Measurements from ENCODE around the gene USP10. TPM values are rescaled to one million over a fixed set of nuclear protein-coding genes. Genes with fewer than 3 reads are reported as not detected.

Gene USP10
- total RNA-seq, 1 donor from 2014 or later, result 124 TPM

DNA sequence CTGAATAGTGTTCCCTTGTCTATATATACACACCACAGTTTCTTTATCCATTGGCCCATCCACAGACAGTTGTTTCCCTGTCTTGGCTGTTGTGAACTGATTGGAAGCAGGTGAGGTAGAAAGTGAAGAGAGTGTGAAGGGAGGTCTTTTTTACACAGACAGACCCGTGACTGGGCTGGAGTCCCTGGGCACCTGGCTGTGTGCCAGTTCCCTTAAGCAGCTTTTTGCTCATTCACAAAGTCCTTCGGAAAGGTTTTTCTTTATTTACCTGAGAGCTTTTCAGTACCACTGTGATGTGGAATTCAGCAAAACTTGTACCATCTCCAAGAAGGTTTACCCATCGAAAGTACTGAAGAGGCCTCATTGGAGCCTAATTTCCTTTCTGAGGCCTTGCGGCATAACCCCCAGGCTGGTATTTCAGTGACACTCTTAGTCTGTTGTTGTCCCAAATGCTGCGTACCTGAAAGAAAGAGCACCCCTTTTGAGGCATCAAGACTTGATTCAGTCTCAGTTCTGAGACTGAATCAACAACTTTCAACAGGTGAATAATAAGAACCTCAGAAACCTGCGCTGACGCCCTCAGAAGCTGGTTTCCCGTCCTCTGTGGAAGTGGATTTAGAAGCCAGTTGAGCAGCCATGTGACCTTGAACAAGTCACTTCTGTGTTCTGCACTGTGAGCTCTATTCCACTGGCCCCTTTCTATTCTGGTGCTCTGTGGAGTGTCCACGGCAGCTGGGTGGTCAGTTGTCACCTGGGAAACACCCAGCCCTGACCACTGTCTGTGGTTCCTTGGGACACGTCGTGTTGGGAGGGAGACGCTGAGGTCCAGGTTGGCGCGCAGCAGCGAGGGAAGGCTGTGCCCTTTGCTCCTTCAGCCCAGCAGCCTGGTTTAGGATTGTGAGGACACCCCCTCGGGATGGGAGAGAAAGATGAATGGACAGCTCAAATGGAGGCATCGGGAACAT lies 66.1 kb downstream of the USP10 start:
- intact Hi-C loops (cut with micrococcal nuclease), result no loop called here

DNA sequence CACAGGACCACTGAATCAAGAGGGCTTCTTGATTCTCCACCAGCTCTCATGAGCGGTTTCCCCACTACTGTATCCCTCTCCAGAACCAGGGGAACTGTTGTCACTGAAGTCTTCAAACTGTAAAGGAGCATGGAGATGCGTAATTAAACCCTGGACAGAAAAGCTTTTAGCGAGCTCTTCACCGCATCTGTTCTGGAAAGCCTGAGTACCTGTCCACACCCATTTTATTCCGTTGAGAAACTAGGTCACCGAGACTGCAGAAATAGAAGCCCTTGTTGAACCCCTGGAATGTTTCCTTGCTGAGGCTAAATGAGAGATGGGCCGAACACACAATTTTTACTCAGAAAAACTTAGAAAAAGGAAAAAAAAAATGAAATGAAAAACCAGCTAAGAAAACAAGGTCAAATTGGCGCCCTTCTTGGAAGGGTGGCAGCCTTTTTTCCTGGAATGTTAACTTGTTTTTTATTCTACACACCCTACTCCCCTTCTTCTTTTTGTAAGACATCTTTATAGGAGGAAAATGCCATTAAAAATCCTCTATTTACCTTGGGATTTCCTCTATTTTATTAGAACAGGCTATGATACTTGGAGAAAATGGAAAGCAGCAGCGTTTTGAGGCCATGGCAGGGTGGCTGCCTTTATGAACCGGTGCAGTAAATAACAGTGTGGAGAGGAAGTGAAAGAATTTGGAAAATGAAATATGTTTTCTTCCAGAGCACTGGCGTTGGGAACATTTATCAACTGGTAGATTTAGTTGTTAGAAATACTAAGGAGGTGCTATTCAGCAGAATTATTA lies 67.4 kb downstream of the USP10 start:
- intact Hi-C loops (cut with micrococcal nuclease), result no loop called here

DNA sequence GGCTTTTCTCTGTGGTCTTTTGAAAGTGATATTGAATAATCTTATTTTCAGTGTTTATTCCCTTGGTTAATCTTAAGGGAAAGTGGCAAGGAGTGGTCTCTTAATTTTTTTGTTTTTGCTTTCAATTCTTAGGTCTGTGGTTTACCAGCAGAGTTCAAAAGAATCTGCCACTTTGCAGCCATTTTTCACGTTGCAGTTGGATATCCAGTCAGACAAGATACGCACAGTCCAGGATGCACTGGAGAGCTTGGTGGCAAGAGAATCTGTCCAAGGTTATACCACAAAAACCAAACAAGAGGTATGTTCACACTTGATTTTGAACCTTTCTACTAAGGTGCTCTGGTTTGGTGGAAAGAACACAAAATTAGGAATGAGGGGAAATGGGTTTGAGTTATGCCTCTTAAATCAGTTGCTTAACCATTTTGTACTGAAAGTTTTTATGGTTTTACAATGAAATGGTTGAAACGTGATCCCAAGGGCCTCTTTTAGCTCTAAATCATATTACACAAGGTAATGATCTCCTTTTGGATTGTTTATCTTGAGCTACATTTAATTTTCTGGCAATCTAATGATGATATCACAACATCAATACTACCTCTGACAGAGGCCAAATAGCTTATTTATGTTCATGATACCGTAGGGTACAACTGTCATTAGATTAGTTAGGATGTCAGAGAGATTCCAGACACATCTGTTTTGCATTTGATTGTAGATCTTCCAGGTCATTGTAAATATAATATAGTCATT lies 68.4 kb downstream of the USP10 start:
- intact Hi-C loops (cut with micrococcal nuclease), result no loop called here

DNA sequence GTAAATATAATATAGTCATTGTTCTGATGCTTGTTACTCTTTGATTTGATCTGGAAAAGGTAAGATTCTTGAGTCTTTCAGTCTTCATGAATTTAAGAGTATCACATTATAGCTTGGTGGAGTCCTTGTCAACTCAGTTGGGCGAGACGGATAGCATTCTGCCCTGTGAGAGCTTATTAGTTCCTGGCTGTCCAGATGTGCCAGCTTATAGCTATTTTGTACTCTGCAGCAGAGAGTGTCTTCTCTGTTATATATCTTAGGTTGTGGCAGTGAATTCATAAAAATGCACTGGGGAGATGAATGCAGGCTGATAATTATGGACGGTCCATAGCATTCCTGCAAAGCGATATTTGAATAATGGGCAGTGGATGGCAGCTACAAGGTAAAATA lies 69.0 kb downstream of the USP10 start:
- intact Hi-C loops (cut with micrococcal nuclease), result no loop called here

- intact Hi-C loops (cut with micrococcal nuclease), result no loop called here
Observed at GRCh38 chr16:84769416-84769815, 69.6 kb downstream of the USP10 start.

- intact Hi-C loops (cut with micrococcal nuclease), result no loop called here
Observed at GRCh38 chr16:84773312-84773711, 73.5 kb downstream of the USP10 start.

- intact Hi-C loops (cut with micrococcal nuclease), result no loop called here
Observed at GRCh38 chr16:84774810-84775209, 75.0 kb downstream of the USP10 start.

- intact Hi-C loops (cut with micrococcal nuclease), result no loop called here
Observed at GRCh38 chr16:84775262-84775810, 75.5 kb downstream of the USP10 start.

GRCh38 chr16:84777435-84777834 lies 77.6 kb downstream of the USP10 start:
- intact Hi-C loops (cut with micrococcal nuclease), result no loop called here

DNA sequence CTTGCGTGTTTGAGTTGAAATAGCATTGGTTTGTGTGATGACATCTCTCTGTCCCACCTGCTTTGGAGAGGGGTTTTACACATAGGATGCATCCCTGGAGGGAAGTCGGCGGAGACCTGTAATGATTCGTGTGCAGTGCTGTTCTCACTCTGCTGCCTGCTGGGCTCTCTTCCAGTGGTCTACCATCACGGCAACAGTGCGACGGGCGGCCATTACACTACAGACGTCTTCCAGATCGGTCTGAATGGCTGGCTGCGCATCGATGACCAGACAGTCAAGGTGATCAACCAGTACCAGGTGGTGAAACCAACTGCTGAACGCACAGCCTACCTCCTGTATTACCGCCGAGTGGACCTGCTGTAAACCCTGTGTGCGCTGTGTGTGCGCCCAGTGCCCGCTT lies 78.9 kb downstream of the USP10 start:
- intact Hi-C loops (cut with micrococcal nuclease), result no loop called here

DNA sequence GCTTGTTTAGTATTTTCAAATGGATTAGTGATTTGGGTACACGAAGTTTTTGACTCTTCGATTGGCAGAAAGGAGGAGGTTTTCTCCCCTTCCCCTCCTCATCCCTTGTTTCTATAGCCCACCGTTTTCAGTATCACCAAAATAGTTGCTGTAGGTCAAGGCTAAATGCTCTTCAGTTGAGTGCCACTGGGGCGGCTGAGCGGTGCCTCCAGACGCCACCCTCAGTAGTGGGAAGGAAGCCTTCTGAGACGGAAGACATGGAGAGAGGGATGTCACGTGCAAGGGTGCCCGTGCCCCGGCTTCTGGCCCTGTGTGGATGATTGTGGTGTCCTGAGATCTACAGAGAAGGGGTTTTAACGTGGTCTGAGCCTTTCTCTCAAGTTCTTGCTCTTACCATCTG lies 80.3 kb downstream of the USP10 start:
- intact Hi-C loops (cut with micrococcal nuclease), result no loop called here

GRCh38 chr16:84780544-84781376 lies 81.0 kb downstream of the USP10 start:
- intact Hi-C loops (cut with micrococcal nuclease), result no loop called here

DNA sequence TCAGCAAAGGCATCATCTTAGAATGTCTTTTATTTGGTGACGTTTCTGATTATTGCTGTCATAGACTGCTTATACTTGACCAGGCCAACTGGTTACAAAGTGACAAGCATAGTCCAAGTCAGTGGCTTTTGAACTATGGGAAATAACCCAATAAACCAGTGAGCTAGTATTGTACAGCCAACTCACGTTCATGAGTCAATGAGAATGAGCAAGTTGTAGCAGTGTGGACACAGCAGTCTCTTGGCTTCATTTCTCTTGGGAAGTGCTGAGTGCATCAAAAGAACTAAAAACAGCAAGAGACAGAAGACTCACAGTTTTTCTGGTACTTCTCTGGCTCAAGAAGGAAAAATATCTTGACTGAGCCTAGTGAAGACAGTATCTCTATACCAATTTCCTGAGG lies 83.0 kb downstream of the USP10 start:
- intact Hi-C loops (cut with micrococcal nuclease), result no loop called here

- intact Hi-C loops (cut with micrococcal nuclease), result no loop called here
Observed at GRCh38 chr16:84785843-84786581, 86.2 kb downstream of the USP10 start.

DNA sequence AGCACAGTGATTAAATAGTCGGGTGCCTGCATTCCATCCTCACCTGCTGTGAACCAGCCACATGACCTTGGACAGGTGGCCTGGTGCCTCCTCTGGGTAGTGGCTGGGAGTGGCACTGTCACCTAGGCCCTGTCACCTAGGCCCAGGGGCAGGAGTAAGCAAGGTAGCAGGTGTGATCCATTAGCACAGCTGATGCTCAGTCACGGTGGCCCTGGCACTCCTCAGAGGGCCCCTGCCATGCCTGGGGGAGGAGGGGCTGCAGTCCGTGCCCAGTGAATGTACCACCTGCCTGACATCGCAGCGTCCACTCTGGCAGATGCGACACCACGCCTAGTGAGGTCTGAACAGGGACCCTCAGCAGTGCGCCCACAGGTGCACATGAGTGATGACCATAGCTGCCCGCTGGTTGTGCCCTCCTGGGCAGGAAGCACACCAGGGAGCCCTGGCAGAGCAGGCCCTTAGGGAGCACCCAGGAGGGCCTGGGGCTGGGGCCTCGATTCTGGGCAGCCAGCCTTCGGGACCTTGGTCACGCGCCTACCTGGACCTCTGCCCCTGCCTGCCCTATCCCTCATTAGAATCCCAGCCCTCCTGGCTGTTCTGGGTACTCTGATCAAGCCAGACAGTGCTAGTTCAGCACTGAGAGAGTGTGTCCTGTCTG lies 86.9 kb downstream of the USP10 start:
- intact Hi-C loops (cut with micrococcal nuclease), result no loop called here

- intact Hi-C loops (cut with micrococcal nuclease), result no loop called here
Observed at GRCh38 chr16:84787263-84787622, 87.4 kb downstream of the USP10 start.

- intact Hi-C loops (cut with micrococcal nuclease), result no loop called here
Observed at GRCh38 chr16:84788920-84789391, 89.2 kb downstream of the USP10 start.

- intact Hi-C loops (cut with micrococcal nuclease), result no loop called here
Observed at GRCh38 chr16:84789431-84789830, 89.6 kb downstream of the USP10 start.

DNA sequence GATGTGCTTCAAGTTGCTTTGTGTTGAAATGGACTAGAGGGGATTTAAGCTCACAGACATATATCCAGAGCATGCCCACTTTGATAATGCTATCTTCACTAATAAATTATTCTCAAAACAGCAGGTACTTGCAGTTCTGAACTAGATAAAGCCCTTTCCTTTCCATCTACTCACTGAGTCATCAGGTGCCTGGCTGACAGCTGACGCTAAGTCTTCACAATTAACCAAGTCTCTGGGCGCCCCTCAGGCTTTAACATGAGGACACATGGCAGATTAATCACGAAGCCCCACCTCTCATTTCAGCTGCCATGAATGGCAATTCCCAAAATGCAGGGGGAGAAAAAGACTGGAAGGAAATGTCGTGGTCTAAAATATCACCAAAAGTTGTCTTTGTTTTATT lies 90.5 kb downstream of the USP10 start:
- intact Hi-C loops (cut with micrococcal nuclease), result no loop called here
